H1 (cell line): ENCODE measurements around the gene RNF187. TPM values are rescaled to one million over a fixed set of nuclear protein-coding genes. Genes with fewer than 3 reads are reported as not detected.

Source experiments
- HDAC6 ChIP-seq: IDR thresholded peaks from one replicate; pipeline ENCODE4 v1.7.1; 2012; ENCODE audit warnings: low read depth, mild to moderate bottlenecking, inconsistent platforms, low read length, moderate library complexity
- SIRT6 ChIP-seq: IDR thresholded peaks from one replicate; pipeline ENCODE4 v1.7.1; 2012; ENCODE audit warnings: low read length, inconsistent platforms
- SP4 ChIP-seq: IDR thresholded peaks from 2 replicates; pipeline ENCODE4 v1.6.1; 2012; ENCODE audit warnings: low read length, inconsistent platforms
- SUZ12 ChIP-seq: fragments of 200-600 bp; sonication (generic); IDR thresholded peaks from 2 replicates; pipeline ENCODE4 v1.6.1; 2012; ENCODE audit warnings: mild to moderate bottlenecking, inconsistent platforms, low read length, moderate library complexity, mixed read lengths
- polyA plus RNA-seq, 7 experiments: library from polyadenylated mRNA; depleted of rRNA in 3 of 7; stranded (reverse) in 5 of 7; unstranded in 2 of 7; fragments of >200 nt in 5 of 7; fragments of 200-250 nt in 2 of 7; gene quantifications; 1 replicate in 5 of 7; 2 replicates in 1 of 7; 4 replicates in 1 of 7; pipeline versions ENCODE4 v1.2.1 to v1.2.3, GENCODE V29; 2011 to 2013; ENCODE audit warnings: missing spikeins in 2 of 7, mixed read lengths in 2 of 7
- total RNA-seq: library from RNA; stranded (reverse); fragmentation: NEBNext Ultra II Directional; extraction: Animal tissue kit (Norgen Biotek cat#: 25700); gene quantifications from 2 replicates; pipeline ENCODE4 v1.2.1, GENCODE V29; 2021
- TF ChIP-seq, protein P1 (sequence below), 3 experiments: IDR thresholded peaks; 1 replicate in 2 of 3; 2 replicates in 1 of 3; pipeline versions ENCODE4 v1.5.1 to v1.6.1; 2011; ENCODE audit warnings: low read length in 3 of 3, mild to moderate bottlenecking in 3 of 3, inconsistent platforms in 2 of 3, low read depth in 1 of 3, moderate library complexity in 1 of 3; ENCODE audit not compliant: insufficient read depth in 1 of 3; ENCODE audit errors: control extremely low read depth in 1 of 3

RNF187 gene
- total and polyA plus RNA-seq, 2 of the 8 experiments (the other 6 are each of a cell fraction or from before 2014, with no cell fraction given), result 47.0 to 113 TPM

DNA sequence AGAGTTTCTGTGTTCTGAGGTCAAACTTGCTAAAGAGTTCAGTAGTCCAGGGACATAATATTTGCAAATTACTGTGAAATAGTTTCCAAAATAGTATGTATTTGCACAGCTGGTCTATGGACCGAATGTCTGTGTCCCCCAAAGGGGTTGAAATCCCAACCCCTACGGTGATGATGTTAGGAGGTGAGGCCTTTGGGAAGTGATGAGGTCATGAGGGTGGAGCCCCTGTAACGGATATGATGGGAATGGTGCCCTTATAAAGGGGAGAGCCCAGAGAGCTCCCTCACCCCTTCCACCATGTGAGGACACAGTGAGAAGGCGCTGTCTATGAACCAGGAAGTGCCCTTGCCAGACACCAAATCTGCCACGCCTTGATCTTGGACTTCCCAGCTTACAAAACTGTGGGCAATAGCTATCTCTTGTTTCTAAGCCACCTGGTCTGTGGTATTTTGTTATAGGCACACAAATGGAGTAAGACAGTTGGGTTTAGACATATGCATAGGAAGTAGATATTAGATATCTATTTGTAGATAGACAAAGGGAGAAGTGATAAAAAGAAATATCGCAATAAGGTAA, 21.7 kb downstream of the RNF187 start (continued):
- TF ChIP-seq, protein P1, sequence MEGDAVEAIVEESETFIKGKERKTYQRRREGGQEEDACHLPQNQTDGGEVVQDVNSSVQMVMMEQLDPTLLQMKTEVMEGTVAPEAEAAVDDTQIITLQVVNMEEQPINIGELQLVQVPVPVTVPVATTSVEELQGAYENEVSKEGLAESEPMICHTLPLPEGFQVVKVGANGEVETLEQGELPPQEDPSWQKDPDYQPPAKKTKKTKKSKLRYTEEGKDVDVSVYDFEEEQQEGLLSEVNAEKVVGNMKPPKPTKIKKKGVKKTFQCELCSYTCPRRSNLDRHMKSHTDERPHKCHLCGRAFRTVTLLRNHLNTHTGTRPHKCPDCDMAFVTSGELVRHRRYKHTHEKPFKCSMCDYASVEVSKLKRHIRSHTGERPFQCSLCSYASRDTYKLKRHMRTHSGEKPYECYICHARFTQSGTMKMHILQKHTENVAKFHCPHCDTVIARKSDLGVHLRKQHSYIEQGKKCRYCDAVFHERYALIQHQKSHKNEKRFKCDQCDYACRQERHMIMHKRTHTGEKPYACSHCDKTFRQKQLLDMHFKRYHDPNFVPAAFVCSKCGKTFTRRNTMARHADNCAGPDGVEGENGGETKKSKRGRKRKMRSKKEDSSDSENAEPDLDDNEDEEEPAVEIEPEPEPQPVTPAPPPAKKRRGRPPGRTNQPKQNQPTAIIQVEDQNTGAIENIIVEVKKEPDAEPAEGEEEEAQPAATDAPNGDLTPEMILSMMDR (IDR thresholded peaks at IDR 0.05; ENCODE audit: control extremely low read depth in 1 of 3, insufficient read depth in 1 of 3, low read depth in 1 of 3, low read length in 3 of 3), result no peak
- TF ChIP-seq SUZ12 (no peak), SIRT6 (no peak), SP4 (no peak), HDAC6 (no peak)
